ENCODE results near the gene SLC23A1.

The SLC23A1 gene

GRCh38 chr5:139406963-139407362 is 23.9 kb upstream of the SLC23A1 start:
- no peak for DNase-seq

GRCh38 chr5:139404484-139404840 is 21.4 kb upstream of the SLC23A1 start:
- no peak for DNase-seq

- DNase-seq = peak; percentile 98
Measured at GRCh38 chr5:139403787-139404483, 20.8 kb upstream of the SLC23A1 start, which contains the start of gene SPATA24. Gene SPATA24 (minus strand): TSS chr5:139404089. CDS start chr5:139404060, 29 bp downstream.

- DNase-seq = no peak
Measured at GRCh38 chr5:139403418-139403786, 20.3 kb upstream of the SLC23A1 start.

- DNase-seq = no peak
Measured at GRCh38 chr5:139402561-139403158, 19.6 kb upstream of the SLC23A1 start.

GRCh38 chr5:139401546-139401945 is 18.4 kb upstream of the SLC23A1 start:
- no peak for DNase-seq

- no peak for DNase-seq
Measured at GRCh38 chr5:139399501-139400121, 16.5 kb upstream of the SLC23A1 start.

- no peak for DNase-seq
Measured at GRCh38 chr5:139397921-139398320, 14.8 kb upstream of the SLC23A1 start.

- no peak for DNase-seq
Measured at GRCh38 chr5:139396691-139397090, 13.6 kb upstream of the SLC23A1 start.

- DNase-seq = no peak
Measured at GRCh38 chr5:139395844-139396640, 12.9 kb upstream of the SLC23A1 start.

GRCh38 chr5:139394654-139395566 is 11.8 kb upstream of the SLC23A1 start, which contains the start of gene PROB1:
Gene PROB1 (minus strand): TSS chr5:139395104. CDS start chr5:139395081, 23 bp downstream.
- no peak for DNase-seq

- peak; percentile 50 to 71 for DNase-seq
Measured at GRCh38 chr5:139394123-139394653, 11.1 kb upstream of the SLC23A1 start.

- DNase-seq = no peak
Measured at GRCh38 chr5:139393497-139394122, 10.5 kb upstream of the SLC23A1 start.

- peak; percentile 80 to 84 for DNase-seq
Measured at GRCh38 chr5:139392678-139393496, 9.8 kb upstream of the SLC23A1 start.

GRCh38 chr5:139392324-139392677 is 9.2 kb upstream of the SLC23A1 start:
- no peak for DNase-seq

- no peak for DNase-seq
Measured at GRCh38 chr5:139391570-139392323, 8.7 kb upstream of the SLC23A1 start.

GRCh38 chr5:139390639-139391569 is 7.8 kb upstream of the SLC23A1 start:
- no peak for DNase-seq
